HepG2 (cell line): ENCODE results near the gene ATRIP. TPM values are rescaled to one million over a fixed set of nuclear protein-coding genes. Genes with fewer than 3 reads are reported as not detected.
"Not testable (repeated sequence)": the region's sequence is repeated elsewhere in the genome, so short reads cannot be mapped to it uniquely, and the experiment has no call there.

Experiments used
- ATAC-seq: fragments of 200-7000 bp; cut with Tn5 transposase; 3 replicates; pipeline ENCODE4 v1.9.1; 2020; ENCODE audit warnings: mild to moderate bottlenecking, moderate library complexity
- BruUV-seq: library from RNA; stranded (reverse); fragments of 400-500 nt; replicated peaks from 2 replicates; lab custom pipeline; 2021; lab: Mats Ljungman, UMichigan
- CTCF ChIA-PET: fragments of 300-600 bp; formaldehyde crosslinking; extraction: SDS; loops from one replicate; lab custom pipeline; 2021; ENCODE audit warnings: low total read pairs, inconsistent platforms, low intra/inter-chr PET ratio; lab: Yijun Ruan, JAX
- POLR2A ChIA-PET: fragments of 350-600 bp; sonication (Branson Sonifier 250); formaldehyde crosslinking; loops from one replicate; lab custom pipeline; 2020; ENCODE audit warnings: antibody characterized with exemption, inconsistent platforms; lab: Yijun Ruan, JAX
- DNase-seq: peaks from one replicate; pipeline ENCODE4 v3.0.0-alpha.2; 2015; ENCODE audit warnings: low spot score
- FAIRE-seq: peaks from 3 replicates; lab custom pipeline; 2011; peaks lifted over from hg19 to GRCh38; lab: Jason Lieb, UNC
- H2AFZ ChIP-seq: one replicate; pipeline ENCODE4 v1.6.1; 2011; ENCODE audit warnings: low read length, inconsistent platforms
- H3K27ac ChIP-seq: fragments of 300-600 bp; 3 replicates; pipeline ENCODE4 v1.8.0; 2011; ENCODE audit warnings: mixed run types, mild to moderate bottlenecking, mixed read lengths, low read length, inconsistent platforms; ENCODE audit not compliant: insufficient read depth; ENCODE audit errors: extremely low read length
- H3K27me3 ChIP-seq, 2 experiments: fragments of 200-600 bp in 1 of 2; 2 replicates in 1 of 2; 3 replicates in 1 of 2; pipeline versions ENCODE4 v1.6.0 to v1.8.0; 2011; ENCODE audit warnings: low read length in 2 of 2, mild to moderate bottlenecking in 2 of 2, moderate library complexity in 2 of 2, inconsistent platforms in 1 of 2; ENCODE audit not compliant: insufficient read depth in 2 of 2, control insufficient read depth in 1 of 2
- H3K36me3 ChIP-seq, 2 experiments: fragments of 200-600 bp in 1 of 2; replicated peaks in 1 of 2; 2 replicates in 1 of 2; 3 replicates in 1 of 2; pipeline versions ENCODE4 v1.5.1 to v1.8.0; 2011; ENCODE audit warnings: low read length in 2 of 2, inconsistent platforms in 1 of 2; ENCODE audit not compliant: insufficient read depth in 2 of 2, control insufficient read depth in 1 of 2
- H3K4me1 ChIP-seq: 2 replicates; pipeline ENCODE4 v1.5.1; 2012; ENCODE audit warnings: low read length, inconsistent platforms; ENCODE audit not compliant: insufficient read depth
- H3K4me2 ChIP-seq: 2 replicates; pipeline ENCODE4 v1.6.0; 2011; ENCODE audit warnings: low read depth, low read length, inconsistent platforms
- H3K4me3 ChIP-seq, 3 experiments: fragments of 200-600 bp in 1 of 3; sonication (generic), shearing (Covaris generic) in 1 of 3; replicated peaks in 1 of 3; 2 replicates each; pipeline ENCODE4 v1.5.1; 2011 to 2016; ENCODE audit warnings: low read length in 3 of 3, inconsistent platforms in 2 of 3, low read depth in 2 of 3, mild to moderate bottlenecking in 2 of 3, control low read depth in 1 of 3, mixed read lengths in 1 of 3; ENCODE audit not compliant: insufficient read depth in 1 of 3
- H3K79me2 ChIP-seq: one replicate; pipeline ENCODE4 v1.6.1; 2011; ENCODE audit warnings: low read length, inconsistent platforms; ENCODE audit not compliant: insufficient read depth
- H3K9ac ChIP-seq: 2 replicates; pipeline ENCODE4 v1.6.0; 2011; ENCODE audit warnings: mild to moderate bottlenecking, low read depth, low read length, inconsistent platforms; ENCODE audit not compliant: insufficient read depth
- H3K9me3 ChIP-seq: 2 replicates; pipeline ENCODE4 v1.5.1; 2012; ENCODE audit warnings: mild to moderate bottlenecking, low read length
- H4K20me1 ChIP-seq: 2 replicates; pipeline ENCODE4 v1.6.0; 2011; ENCODE audit warnings: inconsistent platforms, mild to moderate bottlenecking, low read length, moderate library complexity; ENCODE audit not compliant: insufficient read depth
- CCAR2 ChIP-seq: fragments of 200-400 bp; formaldehyde crosslinking; optimal IDR thresholded peaks from 2 replicates; pipeline ENCODE3; 2018; ENCODE audit warnings: low read depth, mild to moderate bottlenecking, low read length, moderate library complexity
- HNRNPUL1 ChIP-seq: fragments of 200-400 bp; formaldehyde crosslinking; IDR thresholded peaks from 2 replicates; pipeline ENCODE4 v1.6.1; 2017; ENCODE audit warnings: low read depth, mild to moderate bottlenecking, low read length, moderate library complexity
- JUND ChIP-seq: sonication (generic); formaldehyde crosslinking; IDR thresholded peaks from 2 replicates; pipeline ENCODE4 v1.8.0; 2022; ENCODE audit warnings: mild to moderate bottlenecking, missing genetic modification reagents
- KLF13 ChIP-seq: sonication (generic); formaldehyde crosslinking; IDR thresholded peaks from 2 replicates; pipeline ENCODE4 v1.4.0; 2020; ENCODE audit warnings: mild to moderate bottlenecking, missing genetic modification reagents
- MTF2 ChIP-seq: sonication (generic); formaldehyde crosslinking; IDR thresholded peaks from 2 replicates; pipeline ENCODE4 v1.5.0; 2020; ENCODE audit warnings: missing genetic modification reagents, borderline replicate concordance
- NR0B2 ChIP-seq: sonication (generic); formaldehyde crosslinking; IDR thresholded peaks from 2 replicates; pipeline ENCODE4 v1.4.0; 2020; ENCODE audit warnings: mild to moderate bottlenecking, missing genetic modification reagents
- NRL ChIP-seq: sonication (generic); formaldehyde crosslinking; IDR thresholded peaks from 2 replicates; pipeline ENCODE4 v1.5.0; 2020; ENCODE audit warnings: missing genetic modification reagents, mild to moderate bottlenecking, moderate library complexity, borderline replicate concordance
- RBM39 ChIP-seq: fragments of 200-400 bp; formaldehyde crosslinking; IDR thresholded peaks from one replicate; pipeline ENCODE4 v1.6.1; 2018; ENCODE audit warnings: antibody characterized with exemption, mild to moderate bottlenecking, low read depth, low read length; ENCODE audit not compliant: poor library complexity, severe bottlenecking
- SAFB2 ChIP-seq: sonication (generic); formaldehyde crosslinking; IDR thresholded peaks from 2 replicates; pipeline ENCODE4 v1.5.1; 2020; ENCODE audit warnings: missing genetic modification reagents, low read depth, mild to moderate bottlenecking, borderline replicate concordance
- ZBTB38 ChIP-seq: sonication (generic); formaldehyde crosslinking; IDR thresholded peaks from 2 replicates; pipeline ENCODE4 v1.5.1; 2020; ENCODE audit warnings: mild to moderate bottlenecking, missing genetic modification reagents
- ZC3H4 ChIP-seq: sonication (generic); formaldehyde crosslinking; IDR thresholded peaks from 2 replicates; pipeline ENCODE4 v1.4.0; 2020; ENCODE audit warnings: missing genetic modification reagents, borderline replicate concordance
- ZNF207 ChIP-seq: fragments of 450-650 bp; IDR thresholded peaks from 2 replicates; pipeline ENCODE4 v1.6.1; 2016; ENCODE audit warnings: antibody characterized with exemption, borderline replicate concordance
- ZNF460 ChIP-seq: sonication (generic); formaldehyde crosslinking; IDR thresholded peaks from 2 replicates; pipeline ENCODE4 v1.5.1; 2020; ENCODE audit warnings: missing genetic modification reagents, mild to moderate bottlenecking, borderline replicate concordance
- ZNF713 ChIP-seq: sonication (generic); formaldehyde crosslinking; IDR thresholded peaks from 2 replicates; pipeline ENCODE4 v1.4.0; 2020; ENCODE audit warnings: mild to moderate bottlenecking, missing genetic modification reagents
- whole genome bisulfite sequencing: methylation state at CpG from one replicate; pipeline ENCODE4 v1.1.6; 2017; ENCODE audit warnings: low lambda C conversion rate; 5-methylcytosine and 5-hydroxymethylcytosine counted together
- in situ Hi-C: cut with HindIII; loops from 2 replicates; pipeline ENCODE4 v1.10.0; 2017; ENCODE audit warnings: low pct_unique_long_range_greater_than_20kb; ENCODE audit not compliant: extremely low pct_ligation_motif_present
- intact Hi-C: fragments of 100-400 bp; cut with micrococcal nuclease; formaldehyde crosslinking; loops from one replicate; pipeline ENCODE4 v1.10.0; 2022; ENCODE audit not compliant: unreplicated experiment
- polyA plus RNA-seq, 8 experiments: library from polyadenylated mRNA; depleted of rRNA in 3 of 8; stranded (reverse) in 7 of 8; unstranded in 1 of 8; fragments of >200 nt; fragmentation: Illumina TruSeq in 4 of 8; extraction: Trizol in 4 of 8; gene quantifications; 2 replicates each; pipeline versions ENCODE4 v1.2.1 to v1.2.3, GENCODE V29; 2011 to 2016; ENCODE audit warnings: low read depth in 4 of 8, missing spikeins in 1 of 8, mixed read lengths in 1 of 8; ENCODE audit not compliant: insufficient read depth in 1 of 8
- total RNA-seq, 5 experiments: library from RNA; depleted of rRNA; stranded (reverse); fragments of >200 nt; fragmentation: Illumina TruSeq; extraction: Trizol; gene quantifications; 2 replicates each; pipeline ENCODE4 v1.2.3, GENCODE V29; 2016; ENCODE audit warnings: low read depth in 1 of 5
- TF ChIP-seq, protein P1 (sequence below): sonication (generic); formaldehyde crosslinking; IDR thresholded peaks from 2 replicates; pipeline ENCODE4 v1.4.0; 2020; ENCODE audit warnings: missing genetic modification reagents, mild to moderate bottlenecking, borderline replicate concordance
- TF ChIP-seq, protein P2 (sequence below): sonication (generic); formaldehyde crosslinking; IDR thresholded peaks from 2 replicates; pipeline ENCODE4 v1.4.0; 2020; ENCODE audit warnings: missing genetic modification reagents

Gene ATRIP
- total and polyA plus RNA-seq, 2 of the 13 experiments (the other 11 are each of a cell fraction or from before 2014, with no cell fraction given) = 5.1 to 12.5 TPM

GRCh38 chr3:48460517-48460902 lies 14.0 kb downstream of the ATRIP start:
- no TSS peak for BruUV-seq
- Histone ChIP-seq H3K27me3 (no peaks in the 10 kb centered on the region), H3K27ac (no peak overlapping the region), H3K4me2 (no peak overlapping the region), H3K79me2 (no peaks in the 10 kb centered on the region), H3K4me3 (no peak overlapping the region), H3K9me3 (no peaks in the 10 kb centered on the region), H3K9ac (no peak overlapping the region), H2AFZ (no peak overlapping the region), H3K4me1 (peaks cover 5% of the 10 kb centered on the region; the same call in 1 of the 2 replicates), H3K36me3 (peaks cover 12 to 41% of the 10 kb centered on the region in 2 experiments; a peak in 4 of 5 replicates), H4K20me1 (no peaks in the 10 kb centered on the region)
- no peak for TF ChIP-seq CCAR2
- no peak for TF ChIP-seq ZNF713 (CRISPR knock-in tag)
- TF ChIP-seq, protein P1, sequence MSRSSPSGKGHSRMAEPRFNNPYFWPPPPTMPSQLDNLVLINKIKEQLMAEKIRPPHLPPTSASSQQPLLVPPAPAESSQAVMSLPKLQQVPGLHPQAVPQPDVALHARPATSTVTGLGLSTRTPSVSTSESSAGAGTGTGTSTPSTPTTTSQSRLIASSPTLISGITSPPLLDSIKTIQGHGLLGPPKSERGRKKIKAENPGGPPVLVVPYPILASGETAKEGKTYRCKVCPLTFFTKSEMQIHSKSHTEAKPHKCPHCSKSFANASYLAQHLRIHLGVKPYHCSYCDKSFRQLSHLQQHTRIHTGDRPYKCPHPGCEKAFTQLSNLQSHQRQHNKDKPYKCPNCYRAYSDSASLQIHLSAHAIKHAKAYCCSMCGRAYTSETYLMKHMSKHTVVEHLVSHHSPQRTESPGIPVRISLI (CRISPR knock-in tag) = no peak
- TF ChIP-seq, protein P2, sequence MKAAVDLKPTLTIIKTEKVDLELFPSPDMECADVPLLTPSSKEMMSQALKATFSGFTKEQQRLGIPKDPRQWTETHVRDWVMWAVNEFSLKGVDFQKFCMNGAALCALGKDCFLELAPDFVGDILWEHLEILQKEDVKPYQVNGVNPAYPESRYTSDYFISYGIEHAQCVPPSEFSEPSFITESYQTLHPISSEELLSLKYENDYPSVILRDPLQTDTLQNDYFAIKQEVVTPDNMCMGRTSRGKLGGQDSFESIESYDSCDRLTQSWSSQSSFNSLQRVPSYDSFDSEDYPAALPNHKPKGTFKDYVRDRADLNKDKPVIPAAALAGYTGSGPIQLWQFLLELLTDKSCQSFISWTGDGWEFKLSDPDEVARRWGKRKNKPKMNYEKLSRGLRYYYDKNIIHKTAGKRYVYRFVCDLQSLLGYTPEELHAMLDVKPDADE = no peak
- no peak for TF ChIP-seq SAFB2 (CRISPR knock-in tag)
- TF ChIP-seq JUND (CRISPR knock-in tag) = no peak
- no peak for TF ChIP-seq RBM39
- no peak for TF ChIP-seq ZBTB38 (CRISPR knock-in tag)
- TF ChIP-seq ZNF207 = no peak
- no peak for TF ChIP-seq NR0B2
- TF ChIP-seq ZC3H4 = no peak
- no peak for TF ChIP-seq MTF2 (CRISPR knock-in tag)
- no peak for TF ChIP-seq HNRNPUL1
- TF ChIP-seq KLF13 (CRISPR knock-in tag) = no peak
- no peak for TF ChIP-seq ZNF460
- no peak for TF ChIP-seq NRL
- ChIA-PET POLR2A (interaction anchor here (3.6 kb wide), 1 partner anchor 12 kb away, joined by 17 read pairs; no protein-coding TSS in a partner anchor), CTCF (no interaction called here)
- in situ Hi-C loops (no loop called here), intact Hi-C loops (no loop called here)
- FAIRE-seq (no peak), ATAC-seq (no peak), DNase-seq (no peak)
- 92% methylated on average over 3 of the region's 3 CpGs for WGBS

DNA sequence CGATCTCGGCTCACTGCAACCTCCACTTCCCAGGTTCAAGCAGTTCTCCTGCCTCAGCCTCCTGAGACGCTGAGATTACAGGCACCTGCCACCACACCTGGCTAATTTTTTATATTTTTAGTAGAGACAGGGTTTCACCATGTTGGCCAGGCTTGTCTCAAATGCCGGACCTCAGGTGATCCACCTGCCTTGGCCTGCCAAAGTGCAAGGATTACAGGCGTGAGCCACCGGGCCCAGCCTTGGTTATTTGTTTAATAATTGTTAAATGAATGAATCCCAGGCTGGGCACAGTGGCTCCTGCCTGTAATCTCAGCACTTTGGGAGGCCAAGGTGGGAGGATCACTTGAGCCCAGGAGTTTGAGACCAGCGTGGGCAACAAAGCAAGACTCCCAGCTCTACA lies 15.2 kb downstream of the ATRIP start:
- WGBS = 92% methylated on average over 6 of the region's 7 CpGs
- in situ Hi-C loops, H3K4me2 ChIP-seq, intact Hi-C loops, H3K27me3 ChIP-seq, H3K4me3 ChIP-seq, H3K9ac ChIP-seq, BruUV-seq, H3K27ac ChIP-seq, DNase-seq, H3K79me2 ChIP-seq, H3K9me3 ChIP-seq, FAIRE-seq, ATAC-seq, H4K20me1 ChIP-seq, H2AFZ ChIP-seq: not testable (repeated sequence)
- POLR2A ChIA-PET = interaction anchor here (3.6 kb wide), 1 partner anchor 11 kb away, joined by 17 read pairs; no protein-coding TSS in a partner anchor
- H3K4me1 ChIP-seq = peaks cover 18% of the 10 kb centered on the region
- H3K36me3 ChIP-seq = peaks cover 12 to 37% of the 10 kb centered on the region in 2 experiments; a peak in 4 of 5 replicates
- CTCF ChIA-PET = interaction anchor here (1.0 kb wide), 1 partner anchor 87 kb away, joined by 3 read pairs; no protein-coding TSS in a partner anchor
